ENCODE measurements around the gene SLC2A2.

Gene SLC2A2

GRCh38 chr3:171028779-171029232 is 2.3 kb upstream of the SLC2A2 start:
- no peak for DNase-seq (ENCODE audit: low spot score)

DNA sequence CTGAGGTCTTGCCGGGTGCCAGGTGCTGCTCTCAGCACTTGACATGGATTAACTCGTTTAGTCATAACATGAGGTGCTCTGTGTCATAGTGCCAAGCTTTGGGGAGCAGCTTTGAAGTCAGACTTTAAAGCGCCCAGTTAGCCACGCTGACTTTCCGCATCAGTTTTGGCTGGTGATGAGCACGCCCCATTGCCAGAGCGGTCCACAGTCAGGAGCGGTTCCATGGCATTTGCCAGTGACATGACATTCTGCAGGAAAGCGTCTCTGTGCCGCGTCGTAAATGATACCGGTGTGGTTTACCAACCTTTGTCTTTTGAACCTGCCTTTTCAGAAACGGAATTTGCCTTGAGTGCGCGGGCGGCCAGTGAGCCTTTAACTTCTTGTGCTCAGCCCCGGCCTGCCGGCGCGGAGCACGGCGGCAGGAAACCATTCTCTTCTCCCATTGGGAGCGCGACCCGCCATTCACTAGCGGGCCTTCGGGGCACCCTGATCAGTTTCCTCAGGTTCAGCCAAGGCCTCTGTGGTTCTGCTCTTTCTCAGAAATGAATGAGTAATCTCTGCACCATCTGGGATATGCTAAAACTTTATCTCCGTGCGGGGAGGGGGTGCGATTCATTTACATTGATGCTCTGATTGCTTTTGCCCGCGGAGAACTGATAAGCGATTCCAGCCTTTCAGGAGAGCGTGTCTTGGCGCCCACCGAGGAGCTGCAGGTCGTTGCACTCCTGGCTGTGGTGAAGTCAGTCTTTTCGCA is 1.7 kb upstream of the SLC2A2 start:
- peak; percentile 53 for DNase-seq (ENCODE audit: low spot score)

- DNase-seq (ENCODE audit: low spot score) = no peak
These were observed 3.0 kb downstream of the SLC2A2 start for GRCh38 chr3:171023566-171023965.

DNA sequence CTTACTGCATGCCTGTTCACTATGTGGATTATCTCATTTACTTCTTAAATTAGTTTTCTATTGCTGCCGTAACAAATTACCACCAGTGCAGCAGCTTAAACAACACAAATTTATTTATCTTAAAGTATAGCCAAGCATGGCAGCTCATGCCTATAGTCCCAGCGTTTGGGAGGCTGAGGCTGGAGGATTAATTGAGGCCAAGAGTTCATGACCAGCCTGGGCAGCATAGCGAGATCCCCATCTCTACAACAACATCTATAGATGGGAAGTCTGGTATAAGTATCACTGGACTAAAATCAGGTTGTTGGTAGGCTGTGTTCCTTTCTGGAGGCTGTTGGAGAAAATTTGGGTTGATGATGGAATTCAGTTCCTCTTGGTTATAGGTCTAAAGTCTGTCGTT is 5.1 kb downstream of the SLC2A2 start:
- no peak for DNase-seq (ENCODE audit: low spot score)

GRCh38 chr3:171018156-171018935 is 8.2 kb downstream of the SLC2A2 start:
- DNase-seq (ENCODE audit: low spot score) = peak; percentile 61

GRCh38 chr3:171013822-171014748 is 12.4 kb downstream of the SLC2A2 start:
- DNase-seq (ENCODE audit: low spot score) = no peak

DNA sequence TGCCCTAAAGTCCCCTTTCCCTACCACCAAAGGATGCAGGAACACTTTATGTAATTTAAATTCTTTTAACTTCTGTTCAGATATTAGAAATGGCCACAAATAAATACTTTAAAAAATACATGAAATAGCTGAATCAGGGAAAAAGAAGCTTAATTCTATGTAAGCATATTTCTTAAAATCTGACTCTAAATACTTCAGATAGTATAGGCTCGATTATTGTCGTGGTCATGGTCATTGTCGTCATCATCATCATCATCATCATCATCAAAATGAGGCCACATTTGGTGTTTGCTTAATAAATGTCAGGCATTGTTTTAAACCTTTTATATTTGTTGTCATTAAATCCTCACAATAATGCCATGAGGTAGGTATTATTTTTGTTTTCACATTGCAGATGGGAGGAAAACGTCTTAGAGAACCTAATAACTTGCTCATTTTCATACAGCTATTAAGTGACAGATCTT is 14.6 kb downstream of the SLC2A2 start:
- DNase-seq (ENCODE audit: low spot score) = no peak

GRCh38 chr3:171011109-171011872 is 15.2 kb downstream of the SLC2A2 start:
- DNase-seq (ENCODE audit: low spot score) = no peak

- no peak for DNase-seq (ENCODE audit: low spot score)
These were observed 19.2 kb downstream of the SLC2A2 start for GRCh38 chr3:171007316-171007715.

- DNase-seq (ENCODE audit: low spot score) = no peak
These were observed 20.9 kb downstream of the SLC2A2 start for GRCh38 chr3:171005648-171006047.

GRCh38 chr3:171001957-171002694 is 24.4 kb downstream of the SLC2A2 start:
- DNase-seq (ENCODE audit: low spot score) = no peak

GRCh38 chr3:171001250-171001893 is 25.1 kb downstream of the SLC2A2 start:
- DNase-seq (ENCODE audit: low spot score) = no peak

DNA sequence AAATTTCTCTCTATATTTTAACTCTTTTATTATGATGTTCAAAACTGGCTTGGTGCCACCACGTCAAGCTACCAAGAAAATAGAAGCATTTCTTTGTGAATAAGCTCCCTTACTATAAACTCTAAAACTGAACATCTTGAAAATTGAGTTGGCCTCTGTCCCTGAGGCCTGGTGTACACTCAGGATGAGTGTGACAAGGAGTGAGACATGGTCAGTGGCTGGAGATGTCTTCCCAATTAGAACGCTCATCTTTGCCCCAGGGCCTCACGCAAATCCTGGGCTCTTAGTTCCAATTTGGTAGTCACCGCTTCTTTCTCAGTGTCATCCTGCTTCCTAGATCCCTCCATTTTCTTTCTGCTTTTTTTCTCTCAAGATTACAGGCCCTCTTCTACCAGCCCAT is 26.2 kb downstream of the SLC2A2 start:
- no peak for DNase-seq (ENCODE audit: low spot score)

GRCh38 chr3:170999737-171000242 is 26.7 kb downstream of the SLC2A2 start:
- no peak for DNase-seq (ENCODE audit: low spot score)

DNA sequence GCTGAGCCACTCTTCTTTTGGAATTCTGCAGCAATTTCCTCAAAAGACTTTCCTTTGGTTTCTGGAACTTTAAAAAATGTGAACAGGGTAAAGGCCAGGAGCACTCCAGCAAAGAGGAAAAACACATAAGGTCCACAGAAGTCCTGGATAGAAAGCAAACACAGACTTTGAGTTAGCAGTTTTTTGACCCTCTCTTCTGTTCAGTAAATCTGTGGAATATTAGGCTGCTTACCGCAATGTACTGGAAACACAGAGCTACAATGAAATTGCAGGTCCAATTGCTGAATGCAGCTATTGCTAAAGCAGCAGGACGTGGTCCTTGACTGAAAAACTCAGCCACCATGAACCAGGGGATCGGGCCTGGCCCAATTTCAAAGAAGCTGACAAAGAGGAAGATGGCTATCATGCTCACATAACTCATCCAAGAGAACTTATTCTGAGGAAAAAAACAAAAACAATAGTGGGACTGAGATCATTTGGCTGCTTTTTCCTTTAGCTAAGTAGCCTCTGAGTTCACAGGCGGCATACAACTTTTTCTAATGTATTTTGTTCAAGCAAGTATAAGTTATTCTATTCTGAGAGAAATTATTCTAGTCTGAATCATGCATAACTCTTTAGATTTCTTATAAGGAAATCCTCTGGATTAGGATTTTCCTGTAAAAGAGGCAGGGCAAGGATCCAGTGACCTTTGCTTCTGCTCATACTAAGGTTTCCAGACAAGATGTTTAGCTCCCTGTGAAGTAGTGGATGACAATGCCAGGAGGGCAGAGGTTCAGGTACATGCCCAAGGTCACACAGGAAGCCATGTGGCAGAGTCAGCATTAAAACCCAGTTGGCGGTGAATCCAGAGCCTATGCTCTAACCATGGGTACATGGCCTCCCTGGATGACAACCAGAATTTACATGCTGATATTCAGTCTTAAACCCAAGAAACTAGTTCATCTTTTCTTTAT is 28.3 kb downstream of the SLC2A2 start:
- DNase-seq (ENCODE audit: low spot score) = no peak

DNA sequence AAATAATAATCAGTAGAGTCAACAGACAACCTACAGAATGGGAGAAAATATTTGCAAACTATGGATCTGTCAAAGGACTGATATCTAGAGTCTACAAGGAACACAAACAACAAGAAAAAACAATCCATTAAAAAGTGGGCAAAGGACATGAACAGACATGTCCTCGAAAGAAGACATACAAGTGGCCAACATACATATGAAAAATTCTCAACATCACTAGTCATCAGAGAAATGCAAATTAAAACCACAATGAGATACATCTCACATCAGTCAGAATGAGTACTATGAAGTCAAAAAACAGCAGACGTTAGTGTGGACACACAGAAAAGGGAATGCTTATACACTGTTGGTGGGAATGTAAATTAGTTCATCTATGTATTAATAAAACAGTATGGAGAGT is 33.7 kb downstream of the SLC2A2 start:
- DNase-seq (ENCODE audit: low spot score) = no peak

- no peak for DNase-seq (ENCODE audit: low spot score)
These were observed 34.9 kb downstream of the SLC2A2 start for GRCh38 chr3:170991664-170992063.

DNA sequence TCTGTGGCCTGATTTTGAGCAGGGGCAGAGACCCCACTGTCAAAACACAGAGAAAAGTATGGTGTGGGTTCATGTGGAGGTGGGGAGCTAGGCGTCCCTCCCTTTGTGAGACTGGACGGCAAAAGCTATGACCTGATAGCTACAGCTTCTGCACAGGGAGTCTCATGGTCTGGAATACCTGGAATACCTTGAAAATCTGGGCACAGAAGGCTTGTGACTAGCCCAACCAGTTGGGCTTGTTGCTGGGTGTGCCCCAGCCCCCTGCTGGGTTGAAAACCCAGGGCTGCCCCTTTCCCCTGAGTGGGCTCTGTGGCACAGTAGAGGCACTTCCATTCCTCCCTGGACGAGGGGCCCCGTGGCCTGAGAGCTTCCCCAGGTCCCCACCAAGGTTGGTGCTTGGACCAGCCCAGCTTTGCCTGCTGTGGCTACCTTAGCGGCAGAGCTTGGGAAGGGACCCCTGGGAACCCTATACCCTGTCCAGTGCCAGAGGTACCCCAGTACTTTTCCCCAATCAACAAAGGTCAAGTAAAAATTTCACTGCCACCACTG is 37.3 kb downstream of the SLC2A2 start:
- no peak for DNase-seq (ENCODE audit: low spot score)

Measured in iPS-NIHi11 (cell line).